K562 (cell line): ENCODE data around the gene C4orf36. TPM values are rescaled to one million over a fixed set of nuclear protein-coding genes. Genes with fewer than 3 reads are reported as not detected.

ENCODE experiments used
- BHLHE40 ChIP-seq: IDR thresholded peaks from 2 replicates; pipeline ENCODE4 v1.6.1; 2011; ENCODE audit warnings: low read length, improper control_type of control experiment
- CUX1 ChIP-seq: fragments of 200-800 bp; sonication (Bioruptor generic); IDR thresholded peaks from 2 replicates; pipeline ENCODE4 v1.6.1; 2016; ENCODE audit warnings: missing genetic modification characterization, missing compliant biosample characterization
- NFE2 ChIP-seq: IDR thresholded peaks from 2 replicates; pipeline ENCODE4 v1.6.1; 2014; ENCODE audit warnings: antibody characterized with exemption, low read depth
- ZNF121 ChIP-seq: sonication (generic); formaldehyde crosslinking; conservative IDR thresholded peaks from 2 replicates; pipeline ENCODE4 v1.8.0; 2022; ENCODE audit warnings: missing genetic modification reagents
- polyA plus RNA-seq, 8 experiments: library from polyadenylated mRNA; depleted of rRNA in 4 of 8; stranded (reverse) in 5 of 8; unstranded in 3 of 8; fragments of >200 nt; fragmentation: Nextera tagmentation in 2 of 8; fragmentation: Illumina TruSeq in 1 of 8; extraction: Ambion mirVana in 2 of 8; extraction: Trizol in 1 of 8; gene quantifications; 2 replicates each; pipeline versions ENCODE4 v1.2.1 to v1.2.3, GENCODE V29; 2011 to 2014; ENCODE audit warnings: inconsistent platforms in 1 of 8, missing spikeins in 1 of 8
- total RNA-seq, 7 experiments: library from RNA; depleted of rRNA in 6 of 7; stranded (reverse); fragments of >200 nt in 6 of 7; fragmentation: Illumina TruSeq in 2 of 7; extraction: Trizol in 2 of 7; gene quantifications; 2 replicates each; pipeline versions ENCODE4 v1.2.1 to v1.2.3, GENCODE V29; 2011 to 2021; ENCODE audit warnings: low replicate concordance in 1 of 7
- TF ChIP-seq, protein P1 (sequence below): fragments of 250-450 bp; sonication (Bioruptor Pico); IDR thresholded peaks from 2 replicates; pipeline ENCODE4 v1.5.1; 2021; ENCODE audit warnings: mild to moderate bottlenecking

Gene C4orf36
- total and polyA plus RNA-seq, 9 of the 15 experiments (the other 6 are each of a cell fraction or from before 2014, with no cell fraction given), result 0.14 to 0.45 (median 0.20) TPM; not detected in 5

GRCh38 chr4:86940920-86941460, 48.8 kb upstream of the C4orf36 start (continued):
- no peak for TF ChIP-seq CUX1 (CRISPR knock-in tag)
- no peak for TF ChIP-seq NFE2
- TF ChIP-seq ZNF121 (CRISPR knock-in tag), result no peak
- TF ChIP-seq BHLHE40, result peak; percentile 75
- TF ChIP-seq, protein P1, sequence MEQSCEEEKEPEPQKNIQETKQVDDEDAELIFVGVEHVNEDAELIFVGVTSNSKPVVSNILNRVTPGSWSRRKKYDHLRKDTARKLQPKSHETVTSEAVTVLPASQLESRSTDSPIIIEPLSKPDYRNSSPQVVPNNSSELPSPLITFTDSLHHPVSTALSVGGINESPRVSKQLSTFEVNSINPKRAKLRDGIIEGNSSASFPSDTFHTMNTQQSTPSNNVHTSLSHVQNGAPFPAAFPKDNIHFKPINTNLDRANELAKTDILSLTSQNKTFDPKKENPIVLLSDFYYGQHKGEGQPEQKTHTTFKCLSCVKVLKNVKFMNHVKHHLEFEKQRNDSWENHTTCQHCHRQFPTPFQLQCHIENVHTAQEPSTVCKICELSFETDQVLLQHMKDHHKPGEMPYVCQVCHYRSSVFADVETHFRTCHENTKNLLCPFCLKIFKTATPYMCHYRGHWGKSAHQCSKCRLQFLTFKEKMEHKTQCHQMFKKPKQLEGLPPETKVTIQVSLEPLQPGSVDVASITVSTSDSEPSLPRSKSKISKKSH, result no peak
